Thyroid gland (tissue), 4 donors: Measurements from ENCODE around the gene NAP1L4.

Experiments
- POLR2A ChIP-seq, 2 donors: fragments of 450-650 bp; IDR thresholded peaks; one replicate each; pipeline ENCODE4 v1.6.1; 2017; ENCODE audit warnings: antibody characterized with exemption in 2 of 2, mild to moderate bottlenecking in 2 of 2, moderate library complexity in 1 of 2
- TF ChIP-seq, protein P1 (sequence below), 6 experiments: fragments of 200-600 bp in 3 of 6; fragments of 450-650 bp in 3 of 6; sonication (generic) in 3 of 6; IDR thresholded peaks; one replicate each; pipeline ENCODE4 v1.5.1; 2016 to 2019; ENCODE audit warnings: antibody characterized with exemption in 6 of 6, mild to moderate bottlenecking in 2 of 6, inconsistent platforms in 1 of 6, moderate library complexity in 1 of 6

- TF ChIP-seq, protein P1, sequence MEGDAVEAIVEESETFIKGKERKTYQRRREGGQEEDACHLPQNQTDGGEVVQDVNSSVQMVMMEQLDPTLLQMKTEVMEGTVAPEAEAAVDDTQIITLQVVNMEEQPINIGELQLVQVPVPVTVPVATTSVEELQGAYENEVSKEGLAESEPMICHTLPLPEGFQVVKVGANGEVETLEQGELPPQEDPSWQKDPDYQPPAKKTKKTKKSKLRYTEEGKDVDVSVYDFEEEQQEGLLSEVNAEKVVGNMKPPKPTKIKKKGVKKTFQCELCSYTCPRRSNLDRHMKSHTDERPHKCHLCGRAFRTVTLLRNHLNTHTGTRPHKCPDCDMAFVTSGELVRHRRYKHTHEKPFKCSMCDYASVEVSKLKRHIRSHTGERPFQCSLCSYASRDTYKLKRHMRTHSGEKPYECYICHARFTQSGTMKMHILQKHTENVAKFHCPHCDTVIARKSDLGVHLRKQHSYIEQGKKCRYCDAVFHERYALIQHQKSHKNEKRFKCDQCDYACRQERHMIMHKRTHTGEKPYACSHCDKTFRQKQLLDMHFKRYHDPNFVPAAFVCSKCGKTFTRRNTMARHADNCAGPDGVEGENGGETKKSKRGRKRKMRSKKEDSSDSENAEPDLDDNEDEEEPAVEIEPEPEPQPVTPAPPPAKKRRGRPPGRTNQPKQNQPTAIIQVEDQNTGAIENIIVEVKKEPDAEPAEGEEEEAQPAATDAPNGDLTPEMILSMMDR (IDR thresholded peaks at IDR 0.05), result no peak
- TF ChIP-seq POLR2A (IDR thresholded peaks at IDR 0.05), result no peak
Measured at GRCh38 chr11:3022300-3022967, 30.3 kb upstream of the NAP1L4 start.
